Choroid plexus epithelial cell (primary cell): ENCODE measurements around the gene MYO5B.

ENCODE experiments used
- DNase-seq: peaks from one replicate; pipeline ENCODE4 v3.0.0-alpha.2; 2010; ENCODE audit warnings: low read depth
- H3K4me3 ChIP-seq: 2 replicates; pipeline ENCODE4 v1.5.1; 2011; ENCODE audit warnings: low read depth, mild to moderate bottlenecking, control low read depth, low read length, moderate library complexity
- CTCF ChIP-seq: conservative IDR thresholded peaks from 2 replicates; pipeline ENCODE4 v1.5.1; 2011; ENCODE audit warnings: low read depth, mild to moderate bottlenecking, control low read depth, inconsistent platforms, low read length, moderate library complexity

MYO5B gene

GRCh38 chr18:49865401-49865800, 329.5 kb downstream of the MYO5B start:
- H3K4me3 ChIP-seq, result no peak overlapping the region
- no peak for DNase-seq
- no peak for TF ChIP-seq CTCF

- no peak overlapping the region for H3K4me3 ChIP-seq
- no peak for DNase-seq
- TF ChIP-seq CTCF, result no peak
Observed at GRCh38 chr18:49863769-49864621, 331.0 kb downstream of the MYO5B start.

- TF ChIP-seq CTCF, result no peak
- no peak for DNase-seq
Observed at GRCh38 chr18:49862656-49863385, 332.1 kb downstream of the MYO5B start.

GRCh38 chr18:49861659-49862058, 333.3 kb downstream of the MYO5B start:
- no peak overlapping the region for H3K4me3 ChIP-seq
- no peak for DNase-seq
- TF ChIP-seq CTCF, result peak; percentile 40

More at GRCh38 chr18:49862656-49863385, 332.1 kb downstream of the MYO5B start:
- no peak overlapping the region for H3K4me3 ChIP-seq

- no peak overlapping the region for H3K4me3 ChIP-seq
- DNase-seq, result no peak
- no peak for TF ChIP-seq CTCF
Observed at GRCh38 chr18:49859725-49860124, 335.2 kb downstream of the MYO5B start.

GRCh38 chr18:49859021-49859359, 336.0 kb downstream of the MYO5B start:
- DNase-seq, result no peak
- TF ChIP-seq CTCF, result no peak

More at GRCh38 chr18:49859021-49859359, 336.0 kb downstream of the MYO5B start:
- H3K4me3 ChIP-seq, result no peak overlapping the region
